Psoas muscle (tissue), 8 donors: ENCODE measurements around the gene ALKBH4. TPM values are rescaled to one million over a fixed set of nuclear protein-coding genes. Genes with fewer than 3 reads are reported as not detected.
A peak's percentile ranks its signal among the peaks of the same experiment; 100 is the strongest.
"Not testable (repeated sequence)": the region's sequence is repeated elsewhere in the genome, so short reads cannot be mapped to it uniquely, and the experiment has no call there.

Experiments used
- ATAC-seq, 4 donors: fragments of 200-7000 bp; cut with Tn5 transposase; one replicate each; pipeline ENCODE4 v1.9.1; 2020; ENCODE audit warnings: moderate library complexity in 3 of 4, mild to moderate bottlenecking in 2 of 4
- DNase-seq, 2 donors: peaks; one replicate each; pipeline ENCODE4 v3.0.0-alpha.2; 2020
- H3K27ac ChIP-seq: fragments of 200-600 bp; one replicate; pipeline ENCODE4 v1.8.0; 2022
- H3K27me3 ChIP-seq, 3 donors: fragments of 200-600 bp in 1 of 3; one replicate each; pipeline versions ENCODE4 v1.6.1 to v1.8.0; 2013 to 2022; ENCODE audit warnings: low read length in 2 of 3, mild to moderate bottlenecking in 2 of 3, moderate library complexity in 1 of 3; ENCODE audit not compliant: insufficient read depth in 3 of 3
- H3K36me3 ChIP-seq, 2 donors: fragments of 200-600 bp in 1 of 2; one replicate each; pipeline versions ENCODE4 v1.6.1 to v1.8.0; 2013 to 2022; ENCODE audit warnings: low read depth in 1 of 2, mild to moderate bottlenecking in 1 of 2, moderate library complexity in 1 of 2; ENCODE audit not compliant: insufficient read depth in 1 of 2
- H3K4me1 ChIP-seq: fragments of 200-600 bp; one replicate; pipeline ENCODE4 v1.8.0; 2022
- H3K4me3 ChIP-seq: fragments of 200-600 bp; one replicate; pipeline ENCODE4 v1.8.0; 2022; ENCODE audit warnings: mild to moderate bottlenecking
- H3K9me3 ChIP-seq: fragments of 200-600 bp; one replicate; pipeline ENCODE4 v1.8.0; 2022
- WGBS, 3 donors: extraction: QIAGEN DNeasy Blood & Tissue Kit; methylation state at CpG; one replicate each; pipeline versions ENCODE4 v1.1.6 to v1.1.7; 2013; 5-methylcytosine and 5-hydroxymethylcytosine counted together
- intact Hi-C, 2 donors: fragments of 100-400 bp; cut with DNase I; formaldehyde crosslinking; loops; one replicate each; pipeline versions ENCODE4 v1.11.0 to v1.14.2; 2022
- long read RNA-seq, 2 donors: library from polyadenylated mRNA; unstranded; transcript quantifications; one replicate each; pipeline ENCODE4 v2.0.0, GENCODE V29; 2021
- polyA plus RNA-seq, 3 donors: library from polyadenylated mRNA; stranded (reverse); fragments of 200-250 nt; gene quantifications; one replicate each; pipeline ENCODE4 v1.2.3, GENCODE V29; 2013
- total RNA-seq, 4 donors: library from RNA; stranded (reverse); fragmentation: NEBNext Ultra II Directional in 2 of 4; extraction: Animal tissue kit (Norgen Biotek cat#: 25700) in 2 of 4; gene quantifications; one replicate each; pipeline versions ENCODE4 v1.2.1 to v1.2.4, GENCODE V29; 2021 to 2023
- TF ChIP-seq, protein P1 (sequence below): fragments of 200-600 bp; IDR thresholded peaks from one replicate; pipeline ENCODE4 v1.8.0; 2022; ENCODE audit warnings: antibody characterized with exemption
- donor health status: healthy with polysubstance abuse.
- donor health status: DM: no; HTN: no; CAD: no; lungs with moderate emphysema.
- donor health status: Bipolar disorder and iron deficiency.
- donor health status: healthy.
- donor health status: DM: yes; HTN: yes; CAD: no.
- donor health status: DM: no; HTN: no; CAD: no.
- donor health status: DM: no; HTN: no; CAD: no.
- donor health status: DM: yes; HTN: yes; CAD: no.

Gene ALKBH4, protein sequence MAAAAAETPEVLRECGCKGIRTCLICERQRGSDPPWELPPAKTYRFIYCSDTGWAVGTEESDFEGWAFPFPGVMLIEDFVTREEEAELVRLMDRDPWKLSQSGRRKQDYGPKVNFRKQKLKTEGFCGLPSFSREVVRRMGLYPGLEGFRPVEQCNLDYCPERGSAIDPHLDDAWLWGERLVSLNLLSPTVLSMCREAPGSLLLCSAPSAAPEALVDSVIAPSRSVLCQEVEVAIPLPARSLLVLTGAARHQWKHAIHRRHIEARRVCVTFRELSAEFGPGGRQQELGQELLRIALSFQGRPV
- total RNA-seq: 1 to 10 TPM; 2.7 to 8.2 (median 6.5) TPM
- 10 to 100 TPM in 1 of 3 donors, 1 to 10 TPM in 2; 8.4 to 11.1 (median 8.6) TPM for polyA plus RNA-seq
- long read RNA-seq, donor 1, partial matches to known transcripts: 0 of 2 reads
- long read RNA-seq, donor 1, other reads (novel, unspliced or antisense): 0 of 2 reads
- long read RNA-seq, donor 2, transcript ALKBH4-201 (3 exons, 2,105 nt): major isoform, 9 of 14 reads
- long read RNA-seq, donor 2, partial matches to known transcripts: 1 of 14 reads
- long read RNA-seq, donor 2, other reads (novel, unspliced or antisense): 4 of 14 reads

DNA sequence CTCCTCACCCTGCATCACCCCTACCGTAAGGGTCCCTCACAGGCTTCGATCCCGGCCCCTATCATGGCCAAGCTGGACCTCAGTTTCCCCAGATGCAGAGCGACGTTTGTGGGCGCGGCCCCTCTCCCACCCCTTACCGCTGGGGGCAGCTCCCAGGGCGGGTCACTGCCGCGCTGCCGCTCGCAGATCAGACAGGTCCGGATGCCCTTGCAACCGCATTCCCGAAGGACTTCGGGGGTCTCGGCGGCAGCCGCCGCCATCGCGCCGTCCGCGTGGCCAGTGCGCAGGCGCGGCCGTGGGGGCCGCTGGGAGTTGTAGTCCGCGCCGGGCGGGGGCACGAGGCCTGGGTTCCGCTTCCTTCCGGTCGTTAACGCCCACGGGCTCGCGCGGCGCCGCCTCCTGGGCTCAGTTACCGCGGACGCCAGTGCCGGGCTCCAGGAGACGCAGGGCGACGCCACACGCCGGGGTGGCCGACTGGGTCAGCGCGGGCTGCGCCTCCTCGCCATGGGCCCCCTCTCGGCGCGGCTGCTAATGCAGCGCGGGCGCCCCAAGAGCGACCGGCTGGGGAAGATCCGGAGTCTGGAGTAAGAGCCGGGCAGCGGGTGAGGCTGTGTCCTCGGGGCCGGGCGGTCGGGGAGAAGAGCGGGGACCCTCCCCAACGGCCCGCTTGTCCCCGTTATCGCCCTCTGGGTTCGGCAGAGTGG lies at the start of gene ALKBH4, which contains the start of gene LRWD1:
TSS of gene ALKBH4 (minus strand) at position 287 of the 704 bp plus-strand sequence. CDS start at position 260, 27 bp downstream.
TSS of gene LRWD1 (plus strand) at position 408 of the 704 bp plus-strand sequence. CDS start at position 505, 97 bp downstream.
- ATAC-seq: peak; percentile 95 to 97 (median 96)
- intact Hi-C loops: loop anchor here in 1 of 2 donors (5.0 kb wide), 1 partner anchor 52 kb away; no protein-coding TSS in a partner anchor
- H3K4me1 ChIP-seq: peaks cover 15% of the 10 kb centered on the region
- H3K9me3 ChIP-seq: no peaks in the 10 kb centered on the region
- WGBS, 3 donors: 0 to 1% (median 1%) methylated on average over 75 to 81 of the region's 81 CpGs
- no peaks in the 10 kb centered on the region for H3K27me3 ChIP-seq
- TF ChIP-seq, protein P1, sequence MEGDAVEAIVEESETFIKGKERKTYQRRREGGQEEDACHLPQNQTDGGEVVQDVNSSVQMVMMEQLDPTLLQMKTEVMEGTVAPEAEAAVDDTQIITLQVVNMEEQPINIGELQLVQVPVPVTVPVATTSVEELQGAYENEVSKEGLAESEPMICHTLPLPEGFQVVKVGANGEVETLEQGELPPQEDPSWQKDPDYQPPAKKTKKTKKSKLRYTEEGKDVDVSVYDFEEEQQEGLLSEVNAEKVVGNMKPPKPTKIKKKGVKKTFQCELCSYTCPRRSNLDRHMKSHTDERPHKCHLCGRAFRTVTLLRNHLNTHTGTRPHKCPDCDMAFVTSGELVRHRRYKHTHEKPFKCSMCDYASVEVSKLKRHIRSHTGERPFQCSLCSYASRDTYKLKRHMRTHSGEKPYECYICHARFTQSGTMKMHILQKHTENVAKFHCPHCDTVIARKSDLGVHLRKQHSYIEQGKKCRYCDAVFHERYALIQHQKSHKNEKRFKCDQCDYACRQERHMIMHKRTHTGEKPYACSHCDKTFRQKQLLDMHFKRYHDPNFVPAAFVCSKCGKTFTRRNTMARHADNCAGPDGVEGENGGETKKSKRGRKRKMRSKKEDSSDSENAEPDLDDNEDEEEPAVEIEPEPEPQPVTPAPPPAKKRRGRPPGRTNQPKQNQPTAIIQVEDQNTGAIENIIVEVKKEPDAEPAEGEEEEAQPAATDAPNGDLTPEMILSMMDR: peak; percentile 17
- DNase-seq: peak; percentile 96 to 98
- H3K4me3 ChIP-seq: peak within 1 kb of the TSS; percentile 78
- peaks cover 0 to 8% of the 10 kb centered on the region in 2 donors for H3K36me3 ChIP-seq
- peak within 1 kb of the TSS; percentile 71 for H3K27ac ChIP-seq

DNA sequence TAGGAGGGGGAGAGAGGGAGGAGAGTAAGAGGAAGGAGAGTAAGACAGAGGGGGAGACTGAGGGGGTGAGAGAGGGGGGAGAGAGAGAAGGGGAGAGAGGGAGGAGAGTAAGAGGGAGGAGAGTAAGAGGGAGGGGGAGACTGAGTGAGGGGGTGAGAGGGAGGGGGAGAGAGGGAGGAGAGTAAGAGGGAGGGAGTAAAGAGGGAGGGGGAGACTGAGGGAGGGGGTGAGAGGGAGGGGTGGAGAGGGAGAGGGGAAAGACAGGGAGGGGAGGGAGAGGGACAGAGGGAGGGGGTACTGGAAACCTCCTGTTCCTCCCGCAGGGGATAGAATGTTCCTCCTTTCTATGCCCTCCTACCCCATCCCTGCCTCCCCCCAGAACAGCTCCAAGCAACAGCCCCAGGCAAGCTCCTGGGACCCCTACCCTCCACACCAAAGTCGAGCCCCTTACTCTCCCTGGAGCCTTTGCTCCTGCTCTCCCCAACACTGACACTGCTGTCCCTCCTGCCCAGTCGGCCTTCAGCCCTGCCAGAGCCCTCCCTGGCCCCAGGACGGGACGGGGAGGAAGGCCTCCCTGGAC lies 48.1 kb upstream of the ALKBH4 start:
- Histone ChIP-seq H3K27ac (peak overlapping the region; percentile 75), H3K4me3 (peak overlapping the region; percentile 49)
- ATAC-seq: peak; percentile 2 to 36 (median 30)
- intact Hi-C loops, H3K9me3 ChIP-seq, H3K4me1 ChIP-seq, H3K27me3 ChIP-seq, H3K36me3 ChIP-seq: not testable (repeated sequence)
- DNase-seq: peak; percentile 34 to 61
- WGBS, 3 donors: 1 to 8% (median 1%) methylated on average over 3 to 5 of the region's 5 CpGs

DNA sequence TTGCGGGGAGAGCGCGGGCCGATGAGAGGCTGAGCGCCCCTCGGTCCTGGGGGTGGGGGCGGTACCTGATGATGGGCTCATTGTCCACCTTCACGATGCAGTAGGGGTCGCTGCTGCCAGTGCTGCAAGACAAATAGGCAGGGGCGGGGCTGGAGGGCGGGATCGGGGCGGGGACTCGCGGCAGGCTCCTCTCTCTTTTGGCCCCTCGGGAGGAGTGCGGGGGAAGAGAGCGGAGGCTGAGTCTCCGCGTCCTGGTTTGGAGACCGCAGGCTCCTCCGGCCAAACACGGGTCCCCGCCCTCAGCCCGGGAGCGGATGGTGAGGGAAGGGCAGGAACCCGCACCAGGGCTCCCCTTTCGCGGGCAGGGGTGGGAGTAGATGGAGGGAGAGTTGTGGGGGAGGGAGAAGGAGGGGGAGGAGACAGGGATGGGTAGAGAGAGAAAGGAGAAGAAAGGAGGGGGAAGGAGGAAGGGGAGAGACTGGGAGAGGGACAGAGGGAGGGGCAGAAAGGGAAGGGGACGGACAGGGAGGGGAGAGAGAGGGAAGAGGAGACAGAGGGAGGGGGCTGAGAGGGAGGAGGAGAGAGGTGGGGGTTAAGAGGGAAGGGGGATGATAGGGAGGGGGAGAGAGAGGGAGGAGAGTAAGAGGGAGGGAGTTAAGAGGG lies 47.3 kb upstream of the ALKBH4 start:
- H3K27ac ChIP-seq, DNase-seq, H3K9me3 ChIP-seq, H3K4me1 ChIP-seq, H3K27me3 ChIP-seq, H3K4me3 ChIP-seq, intact Hi-C loops, H3K36me3 ChIP-seq: not testable (repeated sequence)
- peak; percentile 27 to 58 (median 50) for ATAC-seq
- no CpG with 5 or more reads among the region's 30 CpGs for WGBS, 3 donors

DNA sequence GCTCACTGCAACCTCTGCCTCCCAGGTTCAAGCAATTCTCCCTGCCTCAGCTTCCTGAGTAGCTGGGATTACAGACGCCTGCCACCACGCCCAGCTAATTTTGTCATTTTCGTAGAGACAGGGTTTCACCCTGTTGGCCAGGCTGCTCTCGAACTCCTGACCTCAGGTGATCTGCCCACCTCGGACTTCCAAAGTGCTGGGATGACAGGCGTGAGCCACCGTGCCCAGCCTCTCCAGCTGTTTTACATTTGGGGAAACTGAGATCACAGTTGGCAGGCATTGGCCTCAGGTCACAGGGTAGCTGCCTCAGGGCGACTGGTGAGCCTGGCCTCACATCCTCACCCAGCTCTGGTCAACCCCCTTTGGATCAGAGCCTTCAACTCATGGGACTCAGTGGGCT lies 45.9 kb upstream of the ALKBH4 start:
- H3K27me3 ChIP-seq, H3K27ac ChIP-seq, H3K4me1 ChIP-seq, intact Hi-C loops, H3K9me3 ChIP-seq, H3K36me3 ChIP-seq, ATAC-seq, H3K4me3 ChIP-seq: not testable (repeated sequence)
- peak in 1 of 2 donors; percentile 46 for DNase-seq
- WGBS, 3 donors: 22 to 57% (median 24%) methylated on average over 4 of the region's 8 CpGs

DNA sequence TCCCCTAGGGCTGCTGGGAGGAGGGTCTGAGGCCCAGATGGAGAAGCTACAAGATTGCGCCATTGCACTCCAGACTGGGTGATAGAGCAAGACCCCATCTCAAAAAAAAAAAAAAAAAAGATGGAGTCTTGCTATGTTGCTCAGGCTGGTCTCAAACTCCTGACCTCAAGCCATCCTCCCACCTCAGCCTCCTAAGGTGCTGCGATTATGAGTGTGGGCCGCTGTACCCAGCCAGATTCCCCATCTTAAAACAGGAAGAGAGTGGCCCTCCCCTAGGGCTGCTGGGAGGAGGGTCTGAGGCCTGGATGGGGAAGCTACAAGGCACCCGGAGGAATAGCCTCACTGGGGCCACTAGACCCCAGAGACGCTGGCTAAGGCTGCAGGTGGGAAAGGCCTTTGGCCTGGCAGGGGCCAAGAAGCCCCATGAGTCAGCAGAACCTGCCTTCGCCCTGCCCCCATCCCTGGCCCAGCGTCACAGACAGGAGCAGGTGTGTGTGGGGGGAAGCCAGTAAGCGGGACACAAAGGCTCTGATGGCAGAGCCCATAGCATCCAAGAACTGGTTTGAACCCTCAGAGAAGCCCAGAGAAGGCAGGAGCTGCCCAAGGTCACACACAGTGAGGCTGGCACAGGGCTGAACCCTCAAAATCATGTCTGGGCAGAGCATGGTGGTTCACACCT lies 42.9 kb upstream of the ALKBH4 start:
- peak overlapping the region; percentile 87 for H3K27ac ChIP-seq
- H3K27me3 ChIP-seq, H3K4me1 ChIP-seq, H3K4me3 ChIP-seq, intact Hi-C loops, H3K36me3 ChIP-seq, H3K9me3 ChIP-seq: not testable (repeated sequence)
- WGBS, 3 donors: 57 to 79% (median 59%) methylated on average over 2 of the region's 8 CpGs
- ATAC-seq: peak; percentile 47 to 64 (median 55)
- DNase-seq: peak; percentile 5 to 20

DNA sequence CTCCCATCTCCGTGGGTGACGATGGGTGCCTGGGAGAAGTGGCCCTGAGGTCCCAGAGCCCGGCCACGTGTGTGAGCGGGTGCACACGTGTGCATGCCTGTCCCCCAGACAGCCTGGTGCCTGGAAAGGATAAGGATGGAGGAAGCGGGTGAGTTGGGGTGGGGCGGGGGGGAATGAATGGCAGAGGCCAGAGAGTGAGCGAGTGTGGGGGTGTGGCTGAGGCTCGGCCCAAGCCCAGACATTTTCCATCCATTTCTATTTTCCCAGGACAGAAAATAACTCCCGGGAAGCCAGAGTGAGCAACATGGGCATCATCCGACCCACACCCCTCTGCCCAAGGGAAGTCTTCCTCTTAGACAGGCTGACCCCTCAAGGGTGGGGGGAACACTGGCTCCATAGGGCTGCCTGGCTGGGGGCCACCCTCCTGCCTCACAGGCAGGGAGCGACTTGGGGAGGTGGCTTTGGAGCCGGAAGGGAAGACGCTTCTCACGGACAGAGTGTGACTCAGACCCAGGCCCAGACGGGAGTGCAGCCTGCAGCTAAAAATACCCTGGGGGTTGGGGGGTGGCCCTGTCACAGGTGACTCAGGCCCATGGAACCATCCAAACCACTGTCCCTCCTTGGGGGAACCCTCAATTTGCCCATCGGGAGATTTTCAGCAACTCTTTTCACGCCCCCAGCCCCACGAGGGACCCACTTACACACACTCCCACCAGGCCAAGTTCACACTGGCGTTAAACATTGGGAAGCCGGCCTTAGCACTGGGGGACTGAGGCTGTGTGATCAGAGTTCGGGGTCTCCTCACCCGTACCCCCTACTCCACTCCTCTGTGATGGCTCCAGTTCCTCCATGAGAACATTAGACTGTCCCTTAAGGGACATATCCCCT lies 40.9 kb upstream of the ALKBH4 start:
- ATAC-seq: peak; percentile 79 to 81 (median 80)
- peak overlapping the region; percentile 85 for H3K27ac ChIP-seq
- not testable (repeated sequence) for H3K27me3 ChIP-seq

DNA sequence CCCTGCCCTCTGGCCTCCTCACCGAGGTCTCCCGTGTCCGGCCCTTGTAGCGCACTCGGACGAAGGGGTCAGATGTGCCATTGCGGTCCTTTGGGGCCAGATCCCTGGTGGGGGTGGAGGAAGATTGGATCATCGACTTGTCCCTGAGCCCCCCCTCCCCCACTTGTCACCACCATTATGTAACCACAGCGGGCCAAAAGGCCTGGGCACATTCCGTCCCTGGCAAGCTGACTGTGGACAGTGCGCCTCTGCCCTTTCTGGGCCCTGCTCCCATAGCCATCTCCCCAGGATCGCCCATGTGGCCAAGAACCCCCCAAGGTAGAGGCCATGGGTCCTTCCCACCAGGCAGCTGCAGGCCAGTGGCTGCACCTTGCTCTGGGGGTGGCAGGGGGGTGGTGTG lies 38.5 kb upstream of the ALKBH4 start:
- intact Hi-C loops: not testable (repeated sequence)

More for the DNA sequence above, 40.9 kb upstream of the ALKBH4 start:
- peak in 1 of 2 donors; percentile 2 for DNase-seq
- intact Hi-C loops, H3K4me1 ChIP-seq, H3K36me3 ChIP-seq, H3K4me3 ChIP-seq, H3K9me3 ChIP-seq: not testable (repeated sequence)
- WGBS, 3 donors: 64 to 80% (median 68%) methylated on average over 5 of the region's 24 CpGs

DNA sequence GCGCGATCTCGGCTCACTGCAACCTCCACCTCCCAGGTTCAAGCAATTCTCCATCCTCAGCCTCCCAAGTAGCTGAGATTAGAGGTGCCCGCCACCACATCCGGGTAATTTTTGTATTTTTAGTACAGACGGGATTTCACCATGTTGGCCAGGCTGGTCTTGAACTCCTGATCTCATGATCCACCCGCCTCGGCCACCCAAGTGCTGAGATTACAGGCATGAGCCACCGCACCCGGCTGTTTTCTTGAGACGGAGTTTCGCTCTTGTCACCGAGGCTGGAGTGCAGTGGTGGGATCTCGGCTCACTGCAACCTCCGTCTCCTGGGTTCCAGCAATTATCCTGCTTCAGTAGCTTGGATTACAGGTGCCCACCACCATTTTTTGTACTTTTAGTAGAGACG lies 33.7 kb upstream of the ALKBH4 start:
- not testable (repeated sequence) for ATAC-seq, DNase-seq

More for the DNA sequence above, 38.5 kb upstream of the ALKBH4 start:
- not testable (repeated sequence) for H3K4me1 ChIP-seq, H3K27ac ChIP-seq, H3K9me3 ChIP-seq, H3K27me3 ChIP-seq, DNase-seq, H3K36me3 ChIP-seq, H3K4me3 ChIP-seq
- ATAC-seq: peak; percentile 65 to 74 (median 74)
- WGBS, 3 donors: no CpG with 5 or more reads among the region's 12 CpGs

More for the DNA sequence above, 33.7 kb upstream of the ALKBH4 start:
- H3K4me3 ChIP-seq, H3K9me3 ChIP-seq, H3K27ac ChIP-seq, intact Hi-C loops, H3K36me3 ChIP-seq, H3K4me1 ChIP-seq, H3K27me3 ChIP-seq: not testable (repeated sequence)
- 85 to 96% (median 89%) methylated on average over 7 to 11 of the region's 16 CpGs for WGBS, 3 donors
